GM12865 (cell line): ENCODE results near the gene FILIP1L.

Experiments
- DNase-seq: peaks from one replicate; pipeline ENCODE4 v3.0.0; 2010; ENCODE audit warnings: low read depth
- H3K4me3 ChIP-seq: 2 replicates; pipeline ENCODE4 v1.5.1; 2011; ENCODE audit warnings: mild to moderate bottlenecking, low read depth, low read length, control low read depth
- TF ChIP-seq, protein P1 (sequence below): IDR thresholded peaks from 2 replicates; pipeline ENCODE4 v1.5.1; 2011; ENCODE audit warnings: low read length, control low read depth, low read depth, inconsistent platforms; ENCODE audit not compliant: insufficient read depth; ENCODE audit errors: missing control alignments

The FILIP1L gene

DNA sequence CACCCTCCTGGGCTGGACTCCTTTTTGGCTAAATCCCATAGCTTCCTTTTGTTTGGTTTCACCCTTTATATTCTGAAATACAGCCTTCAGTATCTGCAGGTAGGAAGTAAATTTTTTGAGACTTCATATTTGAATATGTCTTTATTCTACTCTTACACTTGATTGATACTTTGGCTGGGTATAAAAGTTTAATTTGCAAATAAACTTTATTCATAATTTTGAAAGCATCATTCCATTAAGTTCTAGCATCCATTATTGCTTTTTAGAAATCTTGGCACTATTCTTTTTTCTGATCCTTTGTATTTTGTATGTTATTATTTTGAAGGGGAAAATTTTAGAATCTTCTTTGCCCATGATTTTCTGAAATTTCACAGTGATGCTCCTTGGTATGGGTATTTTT is 41.3 kb upstream of the FILIP1L start:
- TF ChIP-seq, protein P1, sequence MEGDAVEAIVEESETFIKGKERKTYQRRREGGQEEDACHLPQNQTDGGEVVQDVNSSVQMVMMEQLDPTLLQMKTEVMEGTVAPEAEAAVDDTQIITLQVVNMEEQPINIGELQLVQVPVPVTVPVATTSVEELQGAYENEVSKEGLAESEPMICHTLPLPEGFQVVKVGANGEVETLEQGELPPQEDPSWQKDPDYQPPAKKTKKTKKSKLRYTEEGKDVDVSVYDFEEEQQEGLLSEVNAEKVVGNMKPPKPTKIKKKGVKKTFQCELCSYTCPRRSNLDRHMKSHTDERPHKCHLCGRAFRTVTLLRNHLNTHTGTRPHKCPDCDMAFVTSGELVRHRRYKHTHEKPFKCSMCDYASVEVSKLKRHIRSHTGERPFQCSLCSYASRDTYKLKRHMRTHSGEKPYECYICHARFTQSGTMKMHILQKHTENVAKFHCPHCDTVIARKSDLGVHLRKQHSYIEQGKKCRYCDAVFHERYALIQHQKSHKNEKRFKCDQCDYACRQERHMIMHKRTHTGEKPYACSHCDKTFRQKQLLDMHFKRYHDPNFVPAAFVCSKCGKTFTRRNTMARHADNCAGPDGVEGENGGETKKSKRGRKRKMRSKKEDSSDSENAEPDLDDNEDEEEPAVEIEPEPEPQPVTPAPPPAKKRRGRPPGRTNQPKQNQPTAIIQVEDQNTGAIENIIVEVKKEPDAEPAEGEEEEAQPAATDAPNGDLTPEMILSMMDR = no peak
- no peak overlapping the region for H3K4me3 ChIP-seq
- no peak for DNase-seq

GRCh38 chr3:100155128-100155527 is 40.8 kb upstream of the FILIP1L start:
- TF ChIP-seq, protein P1 = no peak
- DNase-seq = no peak
- H3K4me3 ChIP-seq = no peak overlapping the region

- no peak overlapping the region for H3K4me3 ChIP-seq
- no peak for DNase-seq
- TF ChIP-seq, protein P1 = no peak
These were observed 39.9 kb upstream of the FILIP1L start for GRCh38 chr3:100154171-100154570.

- H3K4me3 ChIP-seq = no peak overlapping the region
- DNase-seq = no peak
- TF ChIP-seq, protein P1 = no peak
These were observed 36.9 kb upstream of the FILIP1L start for GRCh38 chr3:100151024-100151707.

DNA sequence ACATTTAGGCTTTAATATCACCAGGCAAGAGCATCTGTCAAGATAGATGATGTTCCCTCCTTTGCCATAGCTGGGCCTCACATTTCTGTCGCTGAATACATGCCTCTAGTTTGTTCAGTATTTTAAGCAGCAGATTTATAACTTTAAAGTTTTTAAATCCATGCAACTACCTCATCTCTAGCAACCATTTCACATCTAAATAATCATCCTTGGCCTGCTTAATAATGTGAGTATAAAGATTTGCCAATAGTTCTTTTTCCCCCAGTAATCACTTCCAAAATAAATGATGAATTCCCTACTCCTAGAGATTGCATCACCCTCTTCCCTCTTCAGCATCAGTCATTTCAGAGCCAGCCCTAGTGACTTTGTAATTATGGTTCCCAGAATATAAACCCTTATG is 36.2 kb upstream of the FILIP1L start:
- no peak overlapping the region for H3K4me3 ChIP-seq
- no peak for DNase-seq
- TF ChIP-seq, protein P1 = no peak

DNA sequence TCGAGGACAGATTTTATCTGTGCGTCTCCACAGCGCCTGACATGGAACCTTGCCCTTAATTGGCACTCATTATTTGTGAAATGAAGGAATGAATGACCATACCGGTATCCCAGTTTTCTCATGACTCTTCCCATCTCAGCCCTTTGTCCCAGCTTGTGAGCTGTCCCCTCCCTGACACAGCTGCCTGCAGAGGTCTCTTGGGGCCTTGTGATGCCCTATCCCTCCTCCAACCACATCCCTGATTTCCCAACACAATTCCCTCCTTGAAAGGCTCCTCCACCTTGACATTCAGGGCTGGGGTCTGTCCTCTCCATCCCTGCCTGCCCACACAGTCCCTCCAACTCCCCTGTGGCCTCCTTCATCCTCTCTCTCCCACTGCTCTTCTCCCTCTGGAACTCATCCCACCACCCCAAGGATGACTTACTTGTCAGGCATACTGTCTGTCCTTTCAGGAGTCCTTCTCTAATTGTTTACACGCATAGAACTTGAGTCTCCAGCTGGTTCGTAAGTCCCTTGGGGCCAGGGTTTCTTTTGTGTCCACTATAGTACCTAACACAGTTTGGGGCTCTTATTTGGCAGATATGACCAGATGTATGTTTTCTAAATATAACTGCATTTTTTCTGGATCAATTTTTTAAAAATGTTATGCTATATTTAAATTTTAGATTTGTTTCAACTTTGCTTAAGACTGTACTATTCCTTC is 35.6 kb upstream of the FILIP1L start:
- TF ChIP-seq, protein P1 = no peak
- no peak overlapping the region for H3K4me3 ChIP-seq
- DNase-seq = no peak
